RCC 7860 (cell line): Measurements from ENCODE around the gene PCYOX1L.

Source experiments
- DNase-seq: peaks from one replicate; pipeline ENCODE4 v3.0.0-alpha.2; 2015; ENCODE audit warnings: low spot score
- FAIRE-seq: peaks from 2 replicates; lab custom pipeline; 2012; peaks lifted over from hg19 to GRCh38; lab: Jason Lieb, UNC

Gene PCYOX1L

GRCh38 chr5:149366169-149366729 lies 8.4 kb downstream of the PCYOX1L start:
- FAIRE-seq = no peak
- no peak for DNase-seq

DNA sequence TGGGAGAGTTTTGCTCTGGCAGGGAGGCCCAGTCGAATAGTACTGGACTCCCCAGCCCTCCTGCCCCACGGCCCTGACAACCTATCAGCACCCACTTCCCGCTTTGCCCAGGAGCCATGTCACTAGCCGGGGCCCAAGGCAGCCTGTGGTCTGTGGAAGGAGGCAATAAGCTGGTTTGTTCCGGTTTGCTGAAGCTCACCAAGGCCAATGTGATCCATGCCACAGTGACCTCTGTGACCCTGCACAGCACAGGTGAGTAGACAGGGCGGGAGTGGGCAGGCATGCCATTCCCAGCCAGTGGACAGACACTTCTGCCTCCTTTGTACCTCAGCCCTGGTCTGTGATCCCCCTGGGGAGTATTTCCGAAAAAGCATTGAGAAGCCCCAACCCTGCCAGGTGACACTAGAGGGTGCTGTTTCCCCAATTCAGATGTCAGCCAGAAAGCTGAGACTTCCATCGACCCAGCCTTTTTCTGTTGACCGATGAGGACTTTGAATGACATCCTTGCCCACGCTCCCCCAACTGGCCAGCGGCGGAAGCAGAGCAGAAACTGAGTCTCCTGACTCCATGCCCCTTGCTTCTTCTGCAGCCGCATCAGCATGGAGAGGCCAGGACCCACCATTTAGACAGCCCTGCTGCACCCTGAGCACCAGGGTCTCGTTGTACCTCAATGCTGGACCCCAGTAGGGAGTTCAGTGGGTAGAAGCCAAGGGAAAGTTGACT lies 9.6 kb downstream of the PCYOX1L start:
- FAIRE-seq = peak; percentile 54

GRCh38 chr5:149367972-149368645 lies 10.3 kb downstream of the PCYOX1L start:
- FAIRE-seq (no peak), DNase-seq (no peak)

More for the DNA sequence above, 9.6 kb downstream of the PCYOX1L start:
- DNase-seq = peak; percentile 57

DNA sequence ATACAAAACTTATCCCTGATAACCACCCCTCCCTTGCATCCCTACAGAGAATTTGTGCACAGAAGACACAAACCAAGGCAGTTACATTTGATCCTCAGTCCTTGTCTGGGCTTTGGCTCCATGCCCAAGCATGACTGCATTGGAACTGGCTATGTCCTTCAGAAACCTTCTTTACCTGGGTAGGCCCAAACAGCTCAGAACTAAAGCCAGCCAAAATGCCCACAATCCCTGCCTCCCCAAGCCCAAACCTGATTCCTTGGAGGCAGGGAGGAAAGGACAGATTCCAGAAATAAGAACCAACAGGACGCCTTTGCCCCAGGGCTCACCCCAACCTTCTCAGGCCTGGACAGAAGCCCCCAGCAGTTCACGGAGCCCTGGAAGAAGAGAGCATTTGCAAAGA lies 13.0 kb downstream of the PCYOX1L start:
- no peak for DNase-seq
- FAIRE-seq = no peak

DNA sequence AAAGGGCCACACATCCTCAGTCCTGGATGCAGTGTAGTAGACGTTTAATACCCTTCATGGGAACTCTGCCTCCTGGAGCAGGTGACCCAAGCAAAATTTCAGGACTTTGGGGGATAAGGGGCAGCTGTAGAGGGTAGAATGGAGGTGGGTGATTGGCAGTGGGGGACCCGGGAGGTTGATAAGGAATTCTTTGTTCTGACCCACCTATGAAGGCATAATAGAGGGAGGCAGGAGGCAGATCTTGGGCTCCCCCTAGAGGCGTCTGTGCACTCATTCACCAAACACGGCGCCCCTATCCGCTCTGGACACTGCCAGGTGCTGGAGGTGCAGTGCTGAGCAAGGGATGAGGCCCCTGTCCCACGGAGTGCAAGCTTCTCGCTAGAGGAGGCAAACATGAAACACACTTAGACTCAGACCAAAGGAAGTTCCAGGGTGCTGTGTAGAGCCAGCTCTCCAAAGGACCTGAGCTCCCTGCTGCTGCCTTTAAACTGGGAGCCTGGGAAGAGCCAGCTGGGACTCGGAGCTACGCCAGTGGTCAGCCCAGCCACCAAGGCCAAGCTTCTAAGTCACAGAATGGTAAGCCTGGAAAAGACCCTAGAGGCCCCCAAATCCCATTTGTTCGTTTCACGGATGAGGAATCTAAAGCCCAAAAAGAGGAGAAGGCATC lies 13.6 kb downstream of the PCYOX1L start:
- FAIRE-seq (no peak), DNase-seq (peak; percentile 44)

- no peak for DNase-seq
- FAIRE-seq = no peak
Measured at GRCh38 chr5:149372076-149372795, 14.4 kb downstream of the PCYOX1L start.

GRCh38 chr5:149372932-149373331 lies 15.1 kb downstream of the PCYOX1L start:
- DNase-seq (no peak), FAIRE-seq (no peak)

DNA sequence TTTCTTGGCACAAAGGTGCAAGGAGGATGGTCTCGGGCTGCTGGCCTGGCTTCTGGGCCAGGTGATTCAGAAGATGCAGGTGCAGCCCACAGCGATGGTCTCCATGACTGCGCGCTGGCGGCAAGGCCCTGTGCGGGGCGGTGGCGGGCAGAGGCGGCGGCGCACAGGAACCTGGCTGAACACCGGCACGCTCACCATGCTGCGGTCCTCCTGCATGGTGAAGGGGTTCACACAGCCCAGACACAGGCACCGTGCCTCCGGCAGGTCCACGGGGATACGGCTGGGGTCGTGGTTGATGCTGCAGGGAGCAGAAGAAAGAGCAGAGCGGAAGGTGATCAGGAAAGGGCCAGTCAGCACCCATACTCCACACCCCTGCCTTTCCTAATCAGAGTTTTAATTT lies 16.5 kb downstream of the PCYOX1L start:
- DNase-seq (no peak), FAIRE-seq (no peak)

DNA sequence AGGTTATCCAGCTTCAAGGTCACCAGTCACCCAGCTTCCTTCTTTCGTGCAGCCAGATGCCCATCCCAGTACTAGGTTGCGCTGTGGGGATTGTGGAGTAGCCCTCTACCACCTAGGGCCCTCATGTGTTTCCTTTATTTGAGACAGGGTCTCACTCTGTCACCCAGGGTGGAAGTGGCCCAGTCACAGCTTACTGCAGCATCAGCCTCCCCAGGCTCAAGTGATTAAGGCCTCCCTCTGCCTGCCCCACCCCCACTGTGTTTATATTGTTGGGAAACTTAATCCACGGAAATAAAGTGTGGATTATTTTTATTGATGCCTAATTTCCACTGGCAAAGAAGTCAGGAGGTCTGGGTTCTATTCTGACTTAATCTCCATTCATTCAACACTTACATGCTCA lies 17.0 kb downstream of the PCYOX1L start:
- FAIRE-seq (no peak), DNase-seq (no peak)

- FAIRE-seq (no peak), DNase-seq (no peak)
Measured at GRCh38 chr5:149375434-149375833, 17.6 kb downstream of the PCYOX1L start.

DNA sequence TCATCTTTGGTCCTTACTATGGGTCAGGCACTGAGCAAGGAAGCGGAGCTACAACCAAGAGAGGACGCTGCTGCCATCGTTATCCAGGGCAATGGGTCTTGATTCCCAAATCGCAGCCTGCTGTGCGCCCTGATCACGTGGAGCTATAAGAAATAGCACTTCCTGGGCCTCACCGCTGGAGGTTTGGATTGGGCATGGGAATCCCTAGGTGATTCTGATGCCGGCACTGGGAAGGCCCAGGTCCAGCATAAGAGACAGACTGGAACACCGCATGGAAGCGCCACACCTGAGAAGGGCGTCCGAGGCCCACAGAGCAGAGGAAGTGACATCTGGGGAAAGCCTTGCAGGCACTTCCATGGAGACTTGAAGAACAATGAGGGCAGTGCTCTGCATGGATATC lies 18.3 kb downstream of the PCYOX1L start:
- FAIRE-seq = no peak
- no peak for DNase-seq

- no peak for FAIRE-seq
- no peak for DNase-seq
Measured at GRCh38 chr5:149376711-149377447, 19.0 kb downstream of the PCYOX1L start.

DNA sequence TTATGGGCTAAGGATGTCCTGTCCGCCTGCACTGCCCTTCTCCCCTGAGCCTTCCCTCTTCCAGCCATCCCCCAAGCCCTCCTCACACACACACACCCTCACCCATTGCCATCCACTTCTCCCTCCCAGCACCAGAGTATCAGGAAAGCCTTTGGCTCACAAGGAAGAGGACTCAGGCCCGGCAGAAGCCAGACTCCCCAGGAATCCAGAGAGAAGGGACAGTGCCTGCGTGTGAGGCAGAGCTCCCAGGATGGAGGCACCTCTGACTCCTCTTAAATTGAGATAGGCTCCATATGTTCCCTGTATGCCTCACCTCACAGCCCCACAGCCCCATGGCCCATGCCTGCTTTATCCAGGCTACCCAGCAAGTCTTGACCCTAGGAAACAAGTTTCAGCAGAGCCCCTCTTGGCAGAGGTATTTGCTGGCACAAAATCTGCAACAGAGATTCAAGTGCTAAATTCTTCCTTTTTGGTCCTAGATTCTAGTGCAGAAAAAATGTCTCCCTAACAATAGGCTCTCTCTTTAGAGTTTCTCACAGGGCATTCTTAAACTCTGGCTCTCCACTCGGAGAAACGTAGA lies 20.5 kb downstream of the PCYOX1L start:
- no peak for DNase-seq
- FAIRE-seq = no peak

GRCh38 chr5:149379177-149379761 lies 21.4 kb downstream of the PCYOX1L start, which contains the start of gene IL17B:
Gene IL17B (minus strand): TSS chr5:149379292. CDS start chr5:149379225, 67 bp downstream.
- DNase-seq (no peak), FAIRE-seq (no peak)

GRCh38 chr5:149379818-149380374 lies 22.1 kb downstream of the PCYOX1L start:
- no peak for DNase-seq
- FAIRE-seq = no peak

- FAIRE-seq (no peak), DNase-seq (no peak)
Measured at GRCh38 chr5:149380466-149381121, 22.7 kb downstream of the PCYOX1L start.

- DNase-seq (no peak), FAIRE-seq (no peak)
Measured at GRCh38 chr5:149381261-149381985, 23.6 kb downstream of the PCYOX1L start.

DNA sequence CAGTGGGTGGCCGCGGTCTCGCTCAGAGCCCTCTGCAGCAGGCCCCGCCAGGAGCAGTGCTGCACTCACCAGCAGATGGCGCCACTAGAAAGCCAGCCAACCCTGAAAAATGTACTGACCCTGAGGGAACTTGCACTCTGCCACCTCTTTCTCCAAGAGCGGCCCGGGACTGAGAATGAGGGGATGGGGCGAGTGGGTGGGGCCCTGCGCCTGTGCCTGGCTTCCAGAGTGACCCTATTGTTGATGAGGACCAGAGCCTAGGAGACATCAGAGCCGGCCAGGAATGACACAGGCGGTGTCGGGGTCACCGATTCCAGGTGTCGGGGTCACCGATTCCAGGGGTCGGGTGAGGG lies 24.1 kb downstream of the PCYOX1L start:
- FAIRE-seq (no peak), DNase-seq (peak; percentile 59)
